HepG2 (cell line): Measurements from ENCODE around the gene RNASE9. TPM values are rescaled to one million over a fixed set of nuclear protein-coding genes. Genes with fewer than 3 reads are reported as not detected.

ENCODE experiments used
- AHR ChIP-seq: IDR thresholded peaks from 2 replicates; pipeline ENCODE4 v1.6.1; 2018; ENCODE audit warnings: missing genetic modification reagents, missing compliant biosample characterization
- ARID5B ChIP-seq: IDR thresholded peaks from 2 replicates; pipeline ENCODE4 v1.4.0; 2020; ENCODE audit warnings: mild to moderate bottlenecking, missing genetic modification reagents
- FOXO4 ChIP-seq: sonication (generic); formaldehyde crosslinking; conservative IDR thresholded peaks from 2 replicates; pipeline ENCODE4 v1.8.1; 2023; ENCODE audit warnings: missing genetic modification reagents
- NFE2 ChIP-seq: sonication (generic); formaldehyde crosslinking; IDR thresholded peaks from 2 replicates; pipeline ENCODE4 v1.4.0; 2020; ENCODE audit warnings: missing genetic modification reagents
- NFYB ChIP-seq: sonication (generic); formaldehyde crosslinking; IDR thresholded peaks from 2 replicates; pipeline ENCODE4 v1.4.0; 2020; ENCODE audit warnings: missing genetic modification reagents
- ZNF30 ChIP-seq: sonication (generic); formaldehyde crosslinking; IDR thresholded peaks from 2 replicates; pipeline ENCODE4 v1.5.0; 2020; ENCODE audit warnings: mild to moderate bottlenecking, missing genetic modification reagents
- ZNF766 ChIP-seq: sonication (generic); formaldehyde crosslinking; IDR thresholded peaks from 2 replicates; pipeline ENCODE4 v1.5.0; 2020; ENCODE audit warnings: missing genetic modification reagents, borderline replicate concordance
- ZNF83 ChIP-seq: sonication (generic); formaldehyde crosslinking; IDR thresholded peaks from 2 replicates; pipeline ENCODE4 v1.4.0; 2020; ENCODE audit warnings: missing genetic modification reagents, mild to moderate bottlenecking, borderline replicate concordance
- ZSCAN12 ChIP-seq: sonication (generic); formaldehyde crosslinking; IDR thresholded peaks from 2 replicates; pipeline ENCODE4 v1.9.0; 2021; ENCODE audit warnings: mild to moderate bottlenecking, missing genetic modification reagents
- polyA plus RNA-seq, 8 experiments: library from polyadenylated mRNA; depleted of rRNA in 3 of 8; stranded (reverse) in 7 of 8; unstranded in 1 of 8; fragments of >200 nt; fragmentation: Illumina TruSeq in 4 of 8; extraction: Trizol in 4 of 8; gene quantifications; 2 replicates each; pipeline versions ENCODE4 v1.2.1 to v1.2.3, GENCODE V29; 2011 to 2016; ENCODE audit warnings: low read depth in 4 of 8, missing spikeins in 1 of 8, mixed read lengths in 1 of 8; ENCODE audit not compliant: insufficient read depth in 1 of 8
- total RNA-seq, 5 experiments: library from RNA; depleted of rRNA; stranded (reverse); fragments of >200 nt; fragmentation: Illumina TruSeq; extraction: Trizol; gene quantifications; 2 replicates each; pipeline ENCODE4 v1.2.3, GENCODE V29; 2016; ENCODE audit warnings: low read depth in 1 of 5
- TF ChIP-seq, protein P1 (sequence below): sonication (generic); formaldehyde crosslinking; IDR thresholded peaks from 2 replicates; pipeline ENCODE4 v1.4.0; 2020; ENCODE audit warnings: missing genetic modification reagents

RNASE9 gene
- total and polyA plus RNA-seq, 2 of the 13 experiments (the other 11 are each of a cell fraction or from before 2014, with no cell fraction given), result not detected

GRCh38 chr14:20580242-20580641 is 19.4 kb upstream of the RNASE9 start (continued):
- no peak for TF ChIP-seq ARID5B (CRISPR knock-in tag)
- TF ChIP-seq, protein P1, sequence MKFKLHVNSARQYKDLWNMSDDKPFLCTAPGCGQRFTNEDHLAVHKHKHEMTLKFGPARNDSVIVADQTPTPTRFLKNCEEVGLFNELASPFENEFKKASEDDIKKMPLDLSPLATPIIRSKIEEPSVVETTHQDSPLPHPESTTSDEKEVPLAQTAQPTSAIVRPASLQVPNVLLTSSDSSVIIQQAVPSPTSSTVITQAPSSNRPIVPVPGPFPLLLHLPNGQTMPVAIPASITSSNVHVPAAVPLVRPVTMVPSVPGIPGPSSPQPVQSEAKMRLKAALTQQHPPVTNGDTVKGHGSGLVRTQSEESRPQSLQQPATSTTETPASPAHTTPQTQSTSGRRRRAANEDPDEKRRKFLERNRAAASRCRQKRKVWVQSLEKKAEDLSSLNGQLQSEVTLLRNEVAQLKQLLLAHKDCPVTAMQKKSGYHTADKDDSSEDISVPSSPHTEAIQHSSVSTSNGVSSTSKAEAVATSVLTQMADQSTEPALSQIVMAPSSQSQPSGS, result no peak
- TF ChIP-seq NFE2 (CRISPR knock-in tag), result no peak
- TF ChIP-seq NFYB, result no peak
- no peak for TF ChIP-seq ZNF766
- no peak for TF ChIP-seq FOXO4 (CRISPR knock-in tag)
- no peak for TF ChIP-seq ZNF30 (CRISPR knock-in tag)
- no peak for TF ChIP-seq ZSCAN12 (CRISPR knock-in tag)
- no peak for TF ChIP-seq AHR (CRISPR knock-in tag)
- TF ChIP-seq ZNF83 (CRISPR knock-in tag), result no peak
